Brain microvascular endothelial cell (primary cell): ENCODE results near the gene ZBTB48.

ENCODE experiments used
- DNase-seq: peaks from one replicate; pipeline ENCODE4 v3.0.0-alpha.2; 2020
- H3K27ac ChIP-seq: fragments of 250-450 bp; sonication (Bioruptor Pico); 2 replicates; pipeline ENCODE4 v1.5.1; 2020; ENCODE audit warnings: mild to moderate bottlenecking, moderate library complexity
- H3K27me3 ChIP-seq: fragments of 250-450 bp; sonication (Bioruptor Pico); replicated peaks from 2 replicates; pipeline ENCODE4 v1.5.1; 2020; ENCODE audit warnings: mild to moderate bottlenecking
- H3K36me3 ChIP-seq: fragments of 250-450 bp; sonication (Bioruptor Pico); replicated peaks from 2 replicates; pipeline ENCODE4 v1.5.1; 2020; ENCODE audit warnings: mild to moderate bottlenecking
- H3K4me3 ChIP-seq: 2 replicates; pipeline ENCODE4 v1.5.1; 2011; ENCODE audit warnings: low read depth, mild to moderate bottlenecking, control low read depth, low read length, moderate library complexity
- in situ Hi-C: cut with HindIII; loops from 2 replicates; pipeline ENCODE4 v1.10.0; 2017; ENCODE audit warnings: low sequenced_read_pairs, low pct_ligation_motif_present
- TF ChIP-seq, protein P1 (sequence below): IDR thresholded peaks from 2 replicates; pipeline ENCODE4 v1.5.1; 2011; ENCODE audit warnings: low read depth, mild to moderate bottlenecking, moderate library complexity, low read length, control low read depth, inconsistent platforms; ENCODE audit errors: missing control alignments

Gene ZBTB48

DNA sequence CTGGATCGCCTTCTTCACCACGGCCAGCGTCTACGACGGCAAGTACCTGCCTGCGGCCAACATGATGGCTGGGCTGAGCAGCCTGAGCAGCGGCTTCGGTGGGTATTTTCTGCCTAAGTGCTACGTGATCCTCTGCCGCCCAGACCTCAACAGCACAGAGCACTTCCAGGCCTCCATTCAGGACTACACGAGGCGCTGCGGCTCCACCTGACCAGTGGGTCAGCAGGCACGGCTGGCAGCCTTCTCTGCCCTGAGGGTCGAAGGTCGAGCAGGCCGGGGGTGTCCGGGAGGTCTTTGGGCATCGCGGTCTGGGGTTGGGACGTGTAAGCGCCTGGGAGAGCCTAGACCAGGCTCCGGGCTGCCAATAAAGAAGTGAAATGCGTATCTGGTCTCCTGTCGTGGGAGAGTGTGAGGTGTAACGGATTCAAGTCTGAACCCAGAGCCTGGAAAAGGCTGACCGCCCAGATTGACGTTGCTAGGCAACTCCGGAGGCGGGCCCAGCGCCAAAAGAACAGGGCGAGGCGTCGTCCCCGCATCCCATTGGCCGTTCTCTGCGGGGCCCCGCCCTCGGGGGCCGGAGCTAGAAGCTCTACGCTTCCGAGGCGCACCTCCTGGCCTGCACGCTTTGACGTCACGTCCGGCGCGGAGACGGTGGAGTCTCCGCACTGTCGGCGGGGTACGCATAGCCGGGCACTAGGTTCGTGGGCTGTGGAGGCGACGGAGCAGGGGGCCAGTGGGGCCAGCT is at the start of gene ZBTB48:
TSS of gene ZBTB48 (plus strand) at position 621 of the 745 bp plus-strand sequence. CDS start 616 bp downstream, outside the sequence.
- TF ChIP-seq, protein P1, sequence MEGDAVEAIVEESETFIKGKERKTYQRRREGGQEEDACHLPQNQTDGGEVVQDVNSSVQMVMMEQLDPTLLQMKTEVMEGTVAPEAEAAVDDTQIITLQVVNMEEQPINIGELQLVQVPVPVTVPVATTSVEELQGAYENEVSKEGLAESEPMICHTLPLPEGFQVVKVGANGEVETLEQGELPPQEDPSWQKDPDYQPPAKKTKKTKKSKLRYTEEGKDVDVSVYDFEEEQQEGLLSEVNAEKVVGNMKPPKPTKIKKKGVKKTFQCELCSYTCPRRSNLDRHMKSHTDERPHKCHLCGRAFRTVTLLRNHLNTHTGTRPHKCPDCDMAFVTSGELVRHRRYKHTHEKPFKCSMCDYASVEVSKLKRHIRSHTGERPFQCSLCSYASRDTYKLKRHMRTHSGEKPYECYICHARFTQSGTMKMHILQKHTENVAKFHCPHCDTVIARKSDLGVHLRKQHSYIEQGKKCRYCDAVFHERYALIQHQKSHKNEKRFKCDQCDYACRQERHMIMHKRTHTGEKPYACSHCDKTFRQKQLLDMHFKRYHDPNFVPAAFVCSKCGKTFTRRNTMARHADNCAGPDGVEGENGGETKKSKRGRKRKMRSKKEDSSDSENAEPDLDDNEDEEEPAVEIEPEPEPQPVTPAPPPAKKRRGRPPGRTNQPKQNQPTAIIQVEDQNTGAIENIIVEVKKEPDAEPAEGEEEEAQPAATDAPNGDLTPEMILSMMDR = no peak
- Histone ChIP-seq H3K4me3 (peak within 1 kb of the TSS; percentile 82), H3K36me3 (peaks cover 2% of the 10 kb centered on the region), H3K27ac (peak within 1 kb of the TSS; percentile 65), H3K27me3 (no peaks in the 10 kb centered on the region)
- in situ Hi-C loops = no loop called here
- DNase-seq = peak; percentile 96

DNA sequence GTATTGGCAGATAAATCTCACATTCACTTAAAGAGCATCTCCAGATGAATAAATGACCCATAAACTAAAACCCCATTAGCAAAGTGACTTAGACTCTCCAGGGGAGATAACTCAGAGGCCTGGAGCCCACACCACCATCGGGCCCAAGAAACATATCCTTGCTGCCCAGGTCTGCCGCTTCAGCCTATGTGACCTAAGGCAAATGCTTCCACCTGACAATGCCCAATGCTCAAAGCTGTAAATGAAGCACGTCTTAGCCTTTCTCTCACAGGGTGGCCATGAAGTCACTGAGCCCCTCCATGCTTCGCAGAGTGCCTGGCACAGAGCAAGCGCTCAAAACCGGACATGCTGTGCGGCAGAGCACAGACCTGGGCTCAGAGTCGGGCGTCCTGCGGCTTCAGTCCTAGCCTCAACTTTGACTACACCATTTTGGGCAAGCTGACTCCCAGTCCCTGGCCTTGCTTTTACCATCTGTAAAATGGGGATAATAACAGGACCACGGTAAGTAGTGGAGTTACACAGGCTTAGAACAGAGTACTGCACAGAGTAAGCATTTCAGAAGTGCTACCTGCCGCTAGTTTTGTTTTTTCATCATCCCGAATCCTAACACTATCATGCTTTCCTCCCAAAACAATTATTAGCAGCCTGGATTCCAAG is 49.2 kb upstream of the ZBTB48 start:
- DNase-seq = no peak
- Histone ChIP-seq H3K4me3 (no peak overlapping the region), H3K27ac (no peak overlapping the region), H3K27me3 (no peaks in the 10 kb centered on the region), H3K36me3 (peaks cover 78% of the 10 kb centered on the region)
- in situ Hi-C loops = no loop called here
- TF ChIP-seq, protein P1 = no peak

DNA sequence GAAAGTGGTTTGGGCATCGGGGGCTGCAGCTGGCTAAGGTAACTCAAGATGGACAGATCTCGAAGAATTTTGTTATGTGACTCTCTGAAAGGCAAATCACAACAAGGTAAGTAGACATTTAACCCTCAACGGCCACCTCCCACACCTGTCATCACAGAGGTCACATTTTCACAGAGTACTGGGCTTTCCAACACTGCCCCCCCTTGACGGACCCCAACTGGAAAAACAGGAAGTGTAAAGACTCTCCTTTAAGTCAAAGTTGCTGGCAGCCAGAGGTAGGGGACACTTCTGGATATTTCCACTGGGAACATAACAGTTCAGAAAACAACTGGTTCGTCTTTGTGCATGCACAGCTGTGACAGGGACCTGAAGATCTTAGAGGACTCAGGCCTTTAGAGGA is 47.8 kb upstream of the ZBTB48 start:
- peaks cover 66% of the 10 kb centered on the region for H3K36me3 ChIP-seq
- H3K27ac ChIP-seq = no peak overlapping the region
- H3K4me3 ChIP-seq = no peak overlapping the region
- no peaks in the 10 kb centered on the region for H3K27me3 ChIP-seq
- DNase-seq = no peak
- TF ChIP-seq, protein P1 = no peak
- in situ Hi-C loops = no loop called here

DNA sequence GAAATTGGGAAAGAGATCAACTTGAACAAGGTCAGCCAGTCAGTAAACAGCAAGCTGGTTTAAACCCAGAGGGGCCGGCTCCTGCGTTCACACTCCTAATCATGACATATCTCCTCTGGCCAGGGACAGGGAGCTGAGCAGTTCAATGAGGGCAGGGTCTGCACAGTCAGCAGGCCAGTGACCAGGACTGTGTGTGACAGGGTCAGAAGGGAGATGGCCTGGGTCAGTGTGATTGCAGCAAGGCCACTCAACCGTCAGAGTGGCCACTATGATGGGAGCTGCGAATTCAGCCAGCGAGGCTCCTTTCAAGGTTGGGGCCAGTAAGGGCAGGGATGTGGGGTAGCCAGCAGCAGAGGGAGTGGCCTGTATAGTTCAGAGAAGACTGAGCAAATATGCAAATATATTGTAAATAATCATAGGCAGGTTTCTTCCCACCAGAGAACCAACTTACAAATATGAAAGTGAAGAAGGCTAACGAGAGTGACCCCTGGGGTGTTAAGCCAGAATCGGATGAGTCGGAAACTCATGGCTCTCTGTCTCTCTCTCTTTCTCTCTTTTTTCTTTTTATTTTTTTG is 45.5 kb upstream of the ZBTB48 start:
- Histone ChIP-seq H3K4me3 (no peak overlapping the region), H3K27ac (no peak overlapping the region), H3K36me3 (peaks cover 53% of the 10 kb centered on the region), H3K27me3 (no peaks in the 10 kb centered on the region)
- DNase-seq = no peak
- TF ChIP-seq, protein P1 = no peak
- in situ Hi-C loops = no loop called here

DNA sequence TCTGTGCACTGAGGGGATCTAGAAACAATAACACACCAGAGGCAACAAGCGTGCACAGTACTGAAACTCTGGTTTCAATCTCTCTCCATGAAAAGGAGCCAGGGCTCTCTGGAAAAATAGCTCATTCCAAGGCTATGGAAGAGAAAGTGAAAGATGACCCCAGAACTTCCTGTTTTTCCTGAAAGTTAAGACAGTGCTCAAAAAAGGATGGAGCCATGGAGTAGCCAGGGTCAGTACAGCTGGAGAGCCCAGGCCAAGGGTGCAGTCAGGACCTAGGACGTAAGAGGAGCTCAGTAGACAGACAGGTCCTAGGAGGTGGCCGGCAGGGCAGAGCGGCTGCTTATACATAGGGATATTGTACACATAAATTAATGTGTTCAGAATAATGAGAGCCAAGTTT is 44.6 kb upstream of the ZBTB48 start:
- Histone ChIP-seq H3K4me3 (no peak overlapping the region), H3K27me3 (no peaks in the 10 kb centered on the region), H3K36me3 (peaks cover 48% of the 10 kb centered on the region), H3K27ac (no peak overlapping the region)
- in situ Hi-C loops = no loop called here
- TF ChIP-seq, protein P1 = no peak
- no peak for DNase-seq
